ENCODE data around the gene NCCRP1.

- TF ChIP-seq CTCF (IDR thresholded peaks at IDR 0.05) (no peak), RAD21 (IDR thresholded peaks at IDR 0.05; ENCODE audit: low read length) (no peak), SMC3 (IDR thresholded peaks at IDR 0.05; ENCODE audit: low read depth, low read length) (no peak), USF2 (IDR thresholded peaks at IDR 0.05; ENCODE audit: borderline replicate concordance, low read depth, low read length) (no peak), POLR2AphosphoS5 (IDR thresholded peaks at IDR 0.05; ENCODE audit: low read depth, low read length) (no peak), ZBTB33 (IDR thresholded peaks at IDR 0.05; ENCODE audit: borderline replicate concordance, low read depth) (no peak)
Measured at GRCh38 chr19:39206122-39206521, 9.4 kb downstream of the NCCRP1 start.
